ENCODE results near the gene ADSS2.

The ADSS2 gene

DNA sequence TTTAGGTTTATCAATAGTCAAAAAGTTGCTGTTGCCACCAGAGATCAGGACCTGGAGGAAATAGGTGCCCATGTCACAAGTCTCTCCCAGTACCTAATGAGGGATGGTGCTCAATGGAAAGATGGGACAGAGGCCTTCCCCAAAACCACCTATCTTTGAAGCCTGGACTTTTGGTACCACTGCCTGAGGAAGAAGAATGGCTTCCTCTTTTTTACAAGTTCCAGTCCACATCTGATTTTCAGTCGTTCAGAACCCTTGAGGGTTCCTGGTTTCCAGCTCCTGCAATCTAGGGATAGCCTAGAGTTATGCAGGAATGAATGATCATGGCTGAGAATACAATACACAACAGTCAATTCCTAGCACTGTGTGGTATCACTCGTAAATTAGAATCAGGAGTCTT is 15.0 kb upstream of the ADSS2 start:
- no CpG with 5 or more reads among the region's 2 CpGs for WGBS (ENCODE audit: extremely low coverage, insufficient coverage, insufficient read length)

DNA sequence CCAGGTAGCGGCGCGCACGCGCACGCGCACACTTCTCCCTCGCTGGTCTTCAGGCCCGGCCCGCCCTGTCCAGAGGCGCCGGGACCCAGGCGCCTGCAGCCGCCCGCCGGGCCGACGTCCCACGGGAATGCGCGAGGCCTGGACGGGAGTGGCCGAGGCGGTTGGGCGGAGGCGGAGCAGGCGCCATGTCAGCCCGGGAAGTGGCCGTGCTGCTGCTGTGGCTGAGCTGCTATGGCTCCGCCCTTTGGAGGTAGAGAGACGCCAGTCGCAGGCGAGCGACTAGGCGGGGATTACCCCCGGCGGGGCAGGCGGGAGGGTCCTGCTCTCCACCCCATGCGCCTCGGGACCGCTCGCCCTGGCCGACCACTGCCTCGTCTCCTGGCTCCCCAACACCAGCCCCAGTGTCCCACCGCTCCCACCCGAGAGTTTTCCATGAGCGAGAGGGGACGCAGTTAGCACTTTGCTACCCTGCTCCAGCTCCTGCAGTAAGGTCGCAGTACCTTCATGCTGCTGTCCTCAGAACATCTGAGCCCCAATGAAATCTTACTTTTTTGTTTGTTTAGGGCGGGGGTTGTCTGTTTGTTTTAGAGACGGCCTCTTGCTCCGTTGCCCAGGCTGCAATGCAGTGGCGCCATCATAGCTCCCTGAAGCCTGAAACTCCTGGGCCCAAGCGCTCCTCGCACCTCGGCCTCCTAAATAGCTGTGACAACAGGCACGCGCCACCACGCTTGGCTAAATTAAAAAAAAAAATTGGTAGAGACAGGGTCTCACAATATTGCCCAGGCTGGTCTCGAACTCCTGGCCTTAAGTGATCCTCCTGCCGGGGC is 9.7 kb upstream of the ADSS2 start, which contains the start of gene CATSPERE:
CATSPERE (plus strand) TSS at position 29 of the 827 bp plus-strand sequence; CDS start at position 186, 157 bp downstream.
- Histone ChIP-seq H2AK5ac (ENCODE audit: low read length) (no peak within 1 kb of the TSS), H3K4me3 (ENCODE audit: low read depth, low read length) (peak within 1 kb of the TSS; percentile 69), H3K9ac (ENCODE audit: low read length) (no peak within 1 kb of the TSS), H4K12ac (ENCODE audit: low read depth, low read length) (peak within 1 kb of the TSS; percentile 83), H4K91ac (ENCODE audit: low read depth, low read length) (peak within 1 kb of the TSS; percentile 72), H3K18ac (ENCODE audit: low read length) (peak within 1 kb of the TSS; percentile 73), H3K27me3 (ENCODE audit: insufficient read depth, low read length) (no peaks in the 10 kb centered on the region), H2BK5ac (ENCODE audit: low read depth, low read length, poor library complexity) (peak within 1 kb of the TSS; percentile 45), H3K27ac (ENCODE audit: low read depth, low read length) (peak within 1 kb of the TSS; percentile 41), H3K79me1 (ENCODE audit: low read length) (peaks cover 8% of the 10 kb centered on the region), H2BK12ac (ENCODE audit: low read length) (no peak within 1 kb of the TSS), H3K4me1 (ENCODE audit: control insufficient read depth in 1 of 2, insufficient read depth in 2 of 2, low read length in 2 of 2) (peaks cover 3% of the 10 kb centered on the region in 2 experiments), H3K9me3 (ENCODE audit: insufficient read depth, low read depth, low read length) (no peaks in the 10 kb centered on the region), H3K36me3 (ENCODE audit: control insufficient read depth in 1 of 2, insufficient read depth in 2 of 2, low read length in 2 of 2) (no peaks in the 10 kb centered on the region), H3K14ac (ENCODE audit: low read length) (peak within 1 kb of the TSS; percentile 83), H2BK120ac (ENCODE audit: insufficient read depth, low read length, poor library complexity) (peak within 1 kb of the TSS; percentile 62), H2AFZ (ENCODE audit: insufficient read depth, low read length, poor library complexity) (peak within 1 kb of the TSS; percentile 75), H3K4ac (ENCODE audit: low read depth, low read length) (peak within 1 kb of the TSS; percentile 6), H4K8ac (ENCODE audit: low read depth, low read length) (peak within 1 kb of the TSS; percentile 93), H3K23ac (ENCODE audit: low read length) (no peak within 1 kb of the TSS), H3K4me2 (ENCODE audit: low read length) (peak within 1 kb of the TSS; percentile 60), H3K79me2 (ENCODE audit: control insufficient read depth, insufficient read depth, low read length, poor library complexity) (peaks cover 4% of the 10 kb centered on the region)
- WGBS (ENCODE audit: extremely low coverage, insufficient coverage, insufficient read length): no CpG with 5 or more reads among the region's 61 CpGs
- peak; percentile 97 for DNase-seq

More for the DNA sequence above, 15.0 kb upstream of the ADSS2 start:
- Histone ChIP-seq H3K4me1 (ENCODE audit: control insufficient read depth in 1 of 2, insufficient read depth in 2 of 2, low read length in 2 of 2) (no peaks in the 10 kb centered on the region), H4K91ac (ENCODE audit: low read depth, low read length) (no peak overlapping the region), H3K4me3 (ENCODE audit: low read depth, low read length) (no peak overlapping the region), H3K27me3 (ENCODE audit: insufficient read depth, low read length) (no peaks in the 10 kb centered on the region), H2BK120ac (ENCODE audit: insufficient read depth, low read length, poor library complexity) (no peak overlapping the region), H2AK5ac (ENCODE audit: low read length) (no peak overlapping the region), H4K12ac (ENCODE audit: low read depth, low read length) (no peak overlapping the region), H3K79me2 (ENCODE audit: control insufficient read depth, insufficient read depth, low read length, poor library complexity) (no peaks in the 10 kb centered on the region), H2BK12ac (ENCODE audit: low read length) (no peak overlapping the region), H2AFZ (ENCODE audit: insufficient read depth, low read length, poor library complexity) (no peak overlapping the region), H3K9ac (ENCODE audit: low read length) (no peak overlapping the region), H3K36me3 (ENCODE audit: control insufficient read depth in 1 of 2, insufficient read depth in 2 of 2, low read length in 2 of 2) (no peaks in the 10 kb centered on the region), H3K23ac (ENCODE audit: low read length) (no peak overlapping the region), H3K14ac (ENCODE audit: low read length) (no peak overlapping the region), H3K18ac (ENCODE audit: low read length) (no peak overlapping the region), H3K79me1 (ENCODE audit: low read length) (no peaks in the 10 kb centered on the region), H3K27ac (ENCODE audit: low read depth, low read length) (no peak overlapping the region), H3K4ac (ENCODE audit: low read depth, low read length) (no peak overlapping the region), H2BK5ac (ENCODE audit: low read depth, low read length, poor library complexity) (no peak overlapping the region), H3K4me2 (ENCODE audit: low read length) (no peak overlapping the region), H3K9me3 (ENCODE audit: insufficient read depth, low read depth, low read length) (no peaks in the 10 kb centered on the region), H4K8ac (ENCODE audit: low read depth, low read length) (no peak overlapping the region)
- DNase-seq: no peak

GRCh38 chr1:244460197-244460596 is 8.5 kb upstream of the ADSS2 start:
- Histone ChIP-seq H3K4me3 (ENCODE audit: low read depth, low read length) (no peak overlapping the region), H4K91ac (ENCODE audit: low read depth, low read length) (no peak overlapping the region), H3K27me3 (ENCODE audit: insufficient read depth, low read length) (no peaks in the 10 kb centered on the region), H3K14ac (ENCODE audit: low read length) (no peak overlapping the region), H4K12ac (ENCODE audit: low read depth, low read length) (no peak overlapping the region), H3K9me3 (ENCODE audit: insufficient read depth, low read depth, low read length) (no peaks in the 10 kb centered on the region), H3K4me1 (ENCODE audit: control insufficient read depth in 1 of 2, insufficient read depth in 2 of 2, low read length in 2 of 2) (peaks cover 3% of the 10 kb centered on the region in 2 experiments), H3K4me2 (ENCODE audit: low read length) (no peak overlapping the region), H3K27ac (ENCODE audit: low read depth, low read length) (no peak overlapping the region), H2AFZ (ENCODE audit: insufficient read depth, low read length, poor library complexity) (no peak overlapping the region), H3K79me1 (ENCODE audit: low read length) (peaks cover 8% of the 10 kb centered on the region), H2BK120ac (ENCODE audit: insufficient read depth, low read length, poor library complexity) (no peak overlapping the region), H3K4ac (ENCODE audit: low read depth, low read length) (no peak overlapping the region), H3K18ac (ENCODE audit: low read length) (no peak overlapping the region), H4K8ac (ENCODE audit: low read depth, low read length) (no peak overlapping the region), H2BK12ac (ENCODE audit: low read length) (no peak overlapping the region), H3K36me3 (ENCODE audit: control insufficient read depth in 1 of 2, insufficient read depth in 2 of 2, low read length in 2 of 2) (no peaks in the 10 kb centered on the region), H3K9ac (ENCODE audit: low read length) (no peak overlapping the region), H3K23ac (ENCODE audit: low read length) (no peak overlapping the region), H3K79me2 (ENCODE audit: control insufficient read depth, insufficient read depth, low read length, poor library complexity) (peaks cover 4% of the 10 kb centered on the region), H2BK5ac (ENCODE audit: low read depth, low read length, poor library complexity) (no peak overlapping the region), H2AK5ac (ENCODE audit: low read length) (no peak overlapping the region)
- WGBS (ENCODE audit: extremely low coverage, insufficient coverage, insufficient read length): no CpG with 5 or more reads among the region's 4 CpGs
- no peak for DNase-seq

- no peak overlapping the region for H3K4me2 ChIP-seq (ENCODE audit: low read length)
- no peak overlapping the region for H4K12ac ChIP-seq (ENCODE audit: low read depth, low read length)
- no peak overlapping the region for H3K4ac ChIP-seq (ENCODE audit: low read depth, low read length)
- no peak overlapping the region for H3K4me3 ChIP-seq (ENCODE audit: low read depth, low read length)
- H2BK120ac ChIP-seq (ENCODE audit: insufficient read depth, low read length, poor library complexity): no peak overlapping the region
- H3K79me2 ChIP-seq (ENCODE audit: control insufficient read depth, insufficient read depth, low read length, poor library complexity): peaks cover 4% of the 10 kb centered on the region
- no peaks in the 10 kb centered on the region for H3K27me3 ChIP-seq (ENCODE audit: insufficient read depth, low read length)
- no CpG with 5 or more reads among the region's 4 CpGs for WGBS (ENCODE audit: extremely low coverage, insufficient coverage, insufficient read length)
- no peak overlapping the region for H3K27ac ChIP-seq (ENCODE audit: low read depth, low read length)
- no peak overlapping the region for H3K23ac ChIP-seq (ENCODE audit: low read length)
- H3K9ac ChIP-seq (ENCODE audit: low read length): no peak overlapping the region
- H3K14ac ChIP-seq (ENCODE audit: low read length): no peak overlapping the region
- no peak overlapping the region for H4K8ac ChIP-seq (ENCODE audit: low read depth, low read length)
- H2AFZ ChIP-seq (ENCODE audit: insufficient read depth, low read length, poor library complexity): no peak overlapping the region
- H3K18ac ChIP-seq (ENCODE audit: low read length): no peak overlapping the region
- no peaks in the 10 kb centered on the region for H3K9me3 ChIP-seq (ENCODE audit: insufficient read depth, low read depth, low read length)
- peak in 1 of 2 donors; percentile 70 for DNase-seq
- no peaks in the 10 kb centered on the region for H3K36me3 ChIP-seq (ENCODE audit: control insufficient read depth in 1 of 2, insufficient read depth in 2 of 2, low read length in 2 of 2)
- no peak overlapping the region for H2BK5ac ChIP-seq (ENCODE audit: low read depth, low read length, poor library complexity)
- no peak overlapping the region for H4K91ac ChIP-seq (ENCODE audit: low read depth, low read length)
- no peak overlapping the region for H2AK5ac ChIP-seq (ENCODE audit: low read length)
- peaks cover 14% of the 10 kb centered on the region for H3K79me1 ChIP-seq (ENCODE audit: low read length)
- no peak overlapping the region for H2BK12ac ChIP-seq (ENCODE audit: low read length)
- peaks cover 8 to 11% of the 10 kb centered on the region in 2 experiments for H3K4me1 ChIP-seq (ENCODE audit: control insufficient read depth in 1 of 2, insufficient read depth in 2 of 2, low read length in 2 of 2)
Measured at GRCh38 chr1:244458781-244459180, 7.1 kb upstream of the ADSS2 start.

Measured in trophoblast cell (in vitro differentiated cells and primary cell).